GM12801 (cell line): ENCODE data around the gene CHRNA4.

Source experiments
- CTCF ChIP-seq: IDR thresholded peaks from one replicate; pipeline ENCODE4 v1.5.1; 2011; ENCODE audit warnings: control low read depth; ENCODE audit not compliant: insufficient read length; ENCODE audit errors: extremely low read depth

Gene CHRNA4

GRCh38 chr20:63309261-63310071 lies 51.7 kb downstream of the CHRNA4 start:
- TF ChIP-seq CTCF = no peak

DNA sequence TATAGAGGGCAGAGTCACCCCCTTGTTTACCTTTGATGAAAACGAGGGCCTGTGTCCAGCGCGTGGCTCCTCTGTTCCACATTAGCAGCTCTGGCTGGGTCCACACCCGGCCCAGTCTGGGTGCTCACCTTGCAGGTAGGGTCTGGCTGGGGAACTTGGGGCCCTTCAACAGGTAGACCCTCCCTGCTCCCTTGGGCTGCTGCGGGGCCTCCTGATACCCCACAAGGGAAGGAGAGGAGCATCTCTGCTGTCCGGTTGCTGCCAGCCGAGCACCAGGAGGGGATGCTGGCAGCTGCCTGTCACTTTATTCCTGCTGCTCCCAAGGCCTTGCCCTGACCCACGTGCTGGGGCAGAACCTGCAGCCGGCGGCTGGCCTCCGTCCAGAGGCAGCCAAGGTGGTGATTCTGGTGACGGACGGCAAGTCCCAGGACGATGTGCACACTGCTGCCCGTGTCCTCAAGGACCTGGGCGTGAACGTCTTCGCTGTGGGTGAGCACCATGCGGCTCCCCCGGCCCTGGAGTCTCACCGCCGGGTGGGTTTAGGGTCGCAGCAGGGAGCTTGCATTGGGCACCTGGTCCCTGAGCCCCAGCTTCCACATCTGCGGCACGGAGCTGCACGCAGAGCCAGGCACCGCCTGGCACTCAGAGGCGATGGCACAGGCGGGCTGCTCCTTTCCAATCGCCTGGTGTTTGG lies 52.8 kb downstream of the CHRNA4 start:
- TF ChIP-seq CTCF = no peak

- no peak for TF ChIP-seq CTCF
Observed at GRCh38 chr20:63307538-63308217, 53.5 kb downstream of the CHRNA4 start.

GRCh38 chr20:63306673-63307537 lies 54.2 kb downstream of the CHRNA4 start:
- no peak for TF ChIP-seq CTCF

DNA sequence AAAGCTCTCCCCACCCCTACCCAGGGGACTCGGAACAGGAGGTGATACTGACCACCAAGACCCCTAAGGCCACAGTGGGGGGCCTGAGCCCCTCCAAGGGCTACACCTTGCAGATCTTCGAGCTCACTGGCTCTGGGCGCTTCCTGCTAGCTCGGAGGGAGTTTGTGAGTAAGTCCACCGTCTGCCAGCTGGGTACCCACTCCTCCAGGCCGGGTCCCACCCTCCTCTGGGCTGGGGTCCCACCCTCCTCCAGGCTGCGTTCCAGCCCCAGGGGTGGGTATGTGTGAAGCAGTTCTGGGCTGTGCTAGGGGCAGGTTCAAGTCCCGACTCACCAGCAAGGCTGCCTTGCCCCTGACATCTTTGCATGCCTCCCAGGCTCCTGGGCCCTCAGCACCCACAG lies 55.8 kb downstream of the CHRNA4 start:
- TF ChIP-seq CTCF = no peak

DNA sequence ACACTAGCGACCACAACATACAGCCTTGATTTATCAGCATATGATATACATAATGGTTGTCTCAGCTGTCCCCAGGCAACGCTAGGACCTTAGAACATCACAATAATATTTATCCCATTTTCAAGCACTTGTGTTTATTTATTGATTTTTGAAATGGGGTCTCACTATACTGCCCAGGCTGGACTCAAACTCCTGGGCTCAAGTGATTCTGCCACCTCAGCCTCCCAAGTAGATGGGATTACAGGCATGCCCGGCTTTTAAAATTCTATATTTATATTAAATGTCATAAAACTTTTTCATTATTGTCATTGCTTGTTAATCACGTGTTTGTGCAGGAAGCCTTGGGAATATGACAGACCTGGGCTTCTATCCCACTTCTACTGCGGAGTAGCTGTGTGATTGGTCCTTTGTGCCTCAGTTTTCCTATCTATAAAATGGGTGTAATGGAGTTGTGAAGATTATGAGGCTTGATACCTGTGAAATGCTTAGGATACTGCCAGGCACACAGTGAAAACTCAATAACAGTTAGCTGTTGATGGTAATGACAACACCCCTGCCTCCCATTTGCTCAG lies 58.0 kb downstream of the CHRNA4 start:
- TF ChIP-seq CTCF = no peak
